Stimulated activated CD4-positive, alpha-beta T cell treated with anti-CD3 and anti-CD28 coated beads, Interleukin-2, amount 100 ng/mL, for 48 hours (primary cell): ENCODE data around the gene AVPR1B.

ENCODE experiments used
- DNase-seq, 2 donors: peaks; one replicate each; pipeline ENCODE4 v3.0.0-alpha.2; 2020

The AVPR1B gene

GRCh38 chr1:206111271-206111927 lies 5.8 kb downstream of the AVPR1B start:
- DNase-seq, result no peak

- DNase-seq, result no peak
Measured at GRCh38 chr1:206110820-206111219, 6.4 kb downstream of the AVPR1B start.

- DNase-seq, result no peak
Measured at GRCh38 chr1:206110161-206110560, 7.0 kb downstream of the AVPR1B start.

GRCh38 chr1:206109718-206110117 lies 7.5 kb downstream of the AVPR1B start:
- no peak for DNase-seq

GRCh38 chr1:206108635-206109034 lies 8.6 kb downstream of the AVPR1B start:
- no peak for DNase-seq

- no peak for DNase-seq
Measured at GRCh38 chr1:206107168-206107544, 10.0 kb downstream of the AVPR1B start.

GRCh38 chr1:206106328-206107167 lies 10.6 kb downstream of the AVPR1B start:
- peak; percentile 79 to 80 for DNase-seq

GRCh38 chr1:206105464-206105995 lies 11.7 kb downstream of the AVPR1B start:
- no peak for DNase-seq

GRCh38 chr1:206103979-206104378 lies 13.2 kb downstream of the AVPR1B start:
- DNase-seq, result no peak

GRCh38 chr1:206102292-206102936 lies 14.8 kb downstream of the AVPR1B start:
- DNase-seq, result no peak

GRCh38 chr1:206101351-206102045 lies 15.7 kb downstream of the AVPR1B start:
- no peak for DNase-seq

GRCh38 chr1:206100226-206100815 lies 16.9 kb downstream of the AVPR1B start:
- DNase-seq, result no peak

GRCh38 chr1:206098242-206098919 lies 18.8 kb downstream of the AVPR1B start:
- no peak for DNase-seq

GRCh38 chr1:206097381-206097780 lies 19.8 kb downstream of the AVPR1B start:
- no peak for DNase-seq

GRCh38 chr1:206094024-206094423 lies 23.2 kb downstream of the AVPR1B start:
- DNase-seq, result no peak

GRCh38 chr1:206089341-206089740 lies 27.8 kb downstream of the AVPR1B start:
- no peak for DNase-seq

GRCh38 chr1:206087091-206087490 lies 30.1 kb downstream of the AVPR1B start:
- DNase-seq, result no peak

- no peak for DNase-seq
Measured at GRCh38 chr1:206083750-206084149, 33.4 kb downstream of the AVPR1B start.

GRCh38 chr1:206082831-206083695 lies 34.1 kb downstream of the AVPR1B start:
- no peak for DNase-seq

GRCh38 chr1:206081856-206082255 lies 35.3 kb downstream of the AVPR1B start:
- DNase-seq, result no peak
